ENCODE measurements around the gene DOCK6. TPM values are rescaled to one million over a fixed set of nuclear protein-coding genes. Genes with fewer than 3 reads are reported as not detected.

The DOCK6 gene
- total and polyA plus RNA-seq, 2 of the 13 experiments (the other 11 are each of a cell fraction or from before 2014, with no cell fraction given) = 5.4 to 38.1 TPM

DNA sequence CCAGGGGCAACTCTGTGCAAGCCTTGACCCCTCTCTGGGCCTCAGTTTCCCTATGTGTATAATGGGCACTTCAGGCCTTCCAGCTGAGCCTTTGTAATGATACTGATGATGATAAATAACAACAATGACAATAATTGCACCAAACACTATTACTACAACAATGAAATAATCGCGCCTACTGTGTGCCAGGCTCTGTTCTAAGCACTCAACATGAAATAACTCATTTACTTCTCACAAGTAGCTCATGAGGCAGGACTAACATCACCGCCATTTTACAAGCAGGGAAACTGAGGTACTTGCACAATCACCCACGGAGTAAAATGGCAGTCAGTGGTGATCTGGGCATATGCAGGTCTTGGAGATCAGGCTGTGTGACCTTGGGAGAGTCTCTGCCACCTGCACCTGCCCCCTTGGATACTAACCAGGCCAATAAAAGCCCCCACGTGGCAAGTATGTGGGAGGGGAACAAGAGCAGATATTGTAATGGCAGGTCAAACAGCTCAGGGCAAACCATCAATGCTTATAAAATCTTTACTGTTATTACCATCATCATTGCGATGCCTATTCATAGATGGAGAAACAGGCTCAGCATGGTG, 23.4 kb downstream of the DOCK6 start (continued):
- no peak for TF ChIP-seq SYNCRIP (IDR thresholded peaks at IDR 0.05; ENCODE audit: insufficient read depth, low read depth, low read length)
- TF ChIP-seq ZNF737 (CRISPR knock-in tag; IDR thresholded peaks at IDR 0.05; ENCODE audit: borderline replicate concordance) = no peak
- no peak for TF ChIP-seq ZNF768 (CRISPR knock-in tag; IDR thresholded peaks at IDR 0.05)
- no peak for TF ChIP-seq SP2 (CRISPR knock-in tag; IDR thresholded peaks at IDR 0.05)
- TF ChIP-seq ZKSCAN1 (IDR thresholded peaks at IDR 0.05; ENCODE audit: low read length) = peak; percentile 61; the same call in 1 of the 2 replicates
- TF ChIP-seq ZZZ3 (CRISPR knock-in tag; IDR thresholded peaks at IDR 0.05; ENCODE audit: borderline replicate concordance) = 0 out of 2 replicates have a peak, but pooled peaks have one; percentile 4
- TF ChIP-seq ZNF441 (CRISPR knock-in tag; IDR thresholded peaks at IDR 0.05; ENCODE audit: borderline replicate concordance) = no peak
- TF ChIP-seq SAP130 (CRISPR knock-in tag; IDR thresholded peaks at IDR 0.05; ENCODE audit: low read depth) = no peak
- no peak for TF ChIP-seq ZNF552 (CRISPR knock-in tag; IDR thresholded peaks at IDR 0.05; ENCODE audit: borderline replicate concordance)
- peak; percentile 52; the same call in 1 of the 2 replicates for TF ChIP-seq CHD4 (IDR thresholded peaks at IDR 0.05; ENCODE audit: borderline replicate concordance, low read length)
- no peak for TF ChIP-seq TEAD3 (CRISPR knock-in tag; optimal IDR thresholded peaks at IDR 0.05; ENCODE audit: borderline replicate concordance)
- no peak for TF ChIP-seq ZNF256 (CRISPR knock-in tag; conservative IDR thresholded peaks at IDR 0.05)
- TF ChIP-seq ZNF207 (IDR thresholded peaks at IDR 0.05; ENCODE audit: borderline replicate concordance) = no peak
- TF ChIP-seq, protein P1, sequence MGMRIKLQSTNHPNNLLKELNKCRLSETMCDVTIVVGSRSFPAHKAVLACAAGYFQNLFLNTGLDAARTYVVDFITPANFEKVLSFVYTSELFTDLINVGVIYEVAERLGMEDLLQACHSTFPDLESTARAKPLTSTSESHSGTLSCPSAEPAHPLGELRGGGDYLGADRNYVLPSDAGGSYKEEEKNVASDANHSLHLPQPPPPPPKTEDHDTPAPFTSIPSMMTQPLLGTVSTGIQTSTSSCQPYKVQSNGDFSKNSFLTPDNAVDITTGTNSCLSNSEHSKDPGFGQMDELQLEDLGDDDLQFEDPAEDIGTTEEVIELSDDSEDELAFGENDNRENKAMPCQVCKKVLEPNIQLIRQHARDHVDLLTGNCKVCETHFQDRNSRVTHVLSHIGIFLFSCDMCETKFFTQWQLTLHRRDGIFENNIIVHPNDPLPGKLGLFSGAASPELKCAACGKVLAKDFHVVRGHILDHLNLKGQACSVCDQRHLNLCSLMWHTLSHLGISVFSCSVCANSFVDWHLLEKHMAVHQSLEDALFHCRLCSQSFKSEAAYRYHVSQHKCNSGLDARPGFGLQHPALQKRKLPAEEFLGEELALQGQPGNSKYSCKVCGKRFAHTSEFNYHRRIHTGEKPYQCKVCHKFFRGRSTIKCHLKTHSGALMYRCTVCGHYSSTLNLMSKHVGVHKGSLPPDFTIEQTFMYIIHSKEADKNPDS (CRISPR knock-in tag; IDR thresholded peaks at IDR 0.05) = no peak
- TF ChIP-seq ZSCAN22 (CRISPR knock-in tag; IDR thresholded peaks at IDR 0.05) = no peak
- 0 out of 2 replicates have a peak, but pooled peaks have one; percentile 6 for TF ChIP-seq ZNF790 (CRISPR knock-in tag; IDR thresholded peaks at IDR 0.05; ENCODE audit: borderline replicate concordance)
- TF ChIP-seq FOXK1 (CRISPR knock-in tag; IDR thresholded peaks at IDR 0.05; ENCODE audit: borderline replicate concordance, low read depth) = no peak
- TF ChIP-seq ZNF44 (CRISPR knock-in tag; IDR thresholded peaks at IDR 0.05) = peak; percentile 25; the same call in 1 of the 2 replicates
- TF ChIP-seq, protein P2, sequence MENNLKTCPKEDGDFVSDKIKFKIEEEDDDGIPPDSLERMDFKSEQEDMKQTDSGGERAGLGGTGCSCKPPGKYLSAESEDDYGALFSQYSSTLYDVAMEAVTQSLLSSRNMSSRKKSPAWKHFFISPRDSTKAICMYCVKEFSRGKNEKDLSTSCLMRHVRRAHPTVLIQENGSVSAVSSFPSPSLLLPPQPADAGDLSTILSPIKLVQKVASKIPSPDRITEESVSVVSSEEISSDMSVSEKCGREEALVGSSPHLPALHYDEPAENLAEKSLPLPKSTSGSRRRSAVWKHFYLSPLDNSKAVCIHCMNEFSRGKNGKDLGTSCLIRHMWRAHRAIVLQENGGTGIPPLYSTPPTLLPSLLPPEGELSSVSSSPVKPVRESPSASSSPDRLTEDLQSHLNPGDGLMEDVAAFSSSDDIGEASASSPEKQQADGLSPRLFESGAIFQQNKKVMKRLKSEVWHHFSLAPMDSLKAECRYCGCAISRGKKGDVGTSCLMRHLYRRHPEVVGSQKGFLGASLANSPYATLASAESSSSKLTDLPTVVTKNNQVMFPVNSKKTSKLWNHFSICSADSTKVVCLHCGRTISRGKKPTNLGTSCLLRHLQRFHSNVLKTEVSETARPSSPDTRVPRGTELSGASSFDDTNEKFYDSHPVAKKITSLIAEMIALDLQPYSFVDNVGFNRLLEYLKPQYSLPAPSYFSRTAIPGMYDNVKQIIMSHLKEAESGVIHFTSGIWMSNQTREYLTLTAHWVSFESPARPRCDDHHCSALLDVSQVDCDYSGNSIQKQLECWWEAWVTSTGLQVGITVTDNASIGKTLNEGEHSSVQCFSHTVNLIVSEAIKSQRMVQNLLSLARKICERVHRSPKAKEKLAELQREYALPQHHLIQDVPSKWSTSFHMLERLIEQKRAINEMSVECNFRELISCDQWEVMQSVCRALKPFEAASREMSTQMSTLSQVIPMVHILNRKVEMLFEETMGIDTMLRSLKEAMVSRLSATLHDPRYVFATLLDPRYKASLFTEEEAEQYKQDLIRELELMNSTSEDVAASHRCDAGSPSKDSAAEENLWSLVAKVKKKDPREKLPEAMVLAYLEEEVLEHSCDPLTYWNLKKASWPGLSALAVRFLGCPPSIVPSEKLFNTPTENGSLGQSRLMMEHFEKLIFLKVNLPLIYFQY (CRISPR knock-in tag; IDR thresholded peaks at IDR 0.05; ENCODE audit: borderline replicate concordance) = no peak
- peak; percentile 77 for TF ChIP-seq ZNF629 (CRISPR knock-in tag; conservative IDR thresholded peaks at IDR 0.05)
- no peak for TF ChIP-seq ZSCAN21 (CRISPR knock-in tag; IDR thresholded peaks at IDR 0.05; ENCODE audit: borderline replicate concordance)
- TF ChIP-seq, protein P3, sequence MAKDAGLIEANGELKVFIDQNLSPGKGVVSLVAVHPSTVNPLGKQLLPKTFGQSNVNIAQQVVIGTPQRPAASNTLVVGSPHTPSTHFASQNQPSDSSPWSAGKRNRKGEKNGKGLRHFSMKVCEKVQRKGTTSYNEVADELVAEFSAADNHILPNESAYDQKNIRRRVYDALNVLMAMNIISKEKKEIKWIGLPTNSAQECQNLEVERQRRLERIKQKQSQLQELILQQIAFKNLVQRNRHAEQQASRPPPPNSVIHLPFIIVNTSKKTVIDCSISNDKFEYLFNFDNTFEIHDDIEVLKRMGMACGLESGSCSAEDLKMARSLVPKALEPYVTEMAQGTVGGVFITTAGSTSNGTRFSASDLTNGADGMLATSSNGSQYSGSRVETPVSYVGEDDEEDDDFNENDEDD (CRISPR knock-in tag; IDR thresholded peaks at IDR 0.05; ENCODE audit: borderline replicate concordance) = no peak
- TF ChIP-seq KDM1A (CRISPR knock-in tag; IDR thresholded peaks at IDR 0.05) = peak; percentile 47; the same call in 1 of the 2 replicates
- TF ChIP-seq ZSCAN31 (CRISPR knock-in tag; IDR thresholded peaks at IDR 0.05; ENCODE audit: low read depth) = no peak
- no peak for TF ChIP-seq RFX3 (CRISPR knock-in tag; IDR thresholded peaks at IDR 0.05)

Data from HepG2 (cell line).